GM12878 (cell line): ENCODE results near the gene IL36G. TPM values are rescaled to one million over a fixed set of nuclear protein-coding genes. Genes with fewer than 3 reads are reported as not detected.

Experiments used
- ATAC-seq: fragments of 200-7000 bp; cut with Tn5 transposase; 3 replicates; pipeline ENCODE4 v1.9.1; 2020; ENCODE audit warnings: mild to moderate bottlenecking, moderate library complexity
- BruUV-seq: library from RNA; stranded (reverse); fragments of 400-500 nt; replicated peaks from 2 replicates; lab custom pipeline; 2021; lab: Mats Ljungman, UMichigan
- CTCF ChIA-PET: fragments of 300-600 bp; sonication (Branson Sonifier 250); formaldehyde crosslinking; extraction: SDS; loops from one replicate; lab custom pipeline; 2021; ENCODE audit warnings: inconsistent platforms; lab: Yijun Ruan, JAX
- POLR2A ChIA-PET: fragments of 350-600 bp; formaldehyde crosslinking; extraction: SDS; loops from one replicate; lab custom pipeline; 2021; ENCODE audit warnings: inconsistent platforms; lab: Charles Lee
- RAD21 ChIA-PET: fragments of 300-600 bp; sonication (Branson Sonifier 250); formaldehyde crosslinking; loops from one replicate; lab custom pipeline; 2023; ENCODE audit warnings: antibody characterized with exemption; ENCODE audit not compliant: unreplicated experiment; lab: Charles Lee
- SMC1A ChIA-PET: fragments of 300-600 bp; sonication (Branson Sonifier 250); formaldehyde crosslinking; loops from one replicate; lab custom pipeline; 2023; ENCODE audit not compliant: unreplicated experiment, uncharacterized antibody; lab: Charles Lee
- DNase-seq: peaks from one replicate; pipeline ENCODE4 v3.0.0-alpha.2; 2011; ENCODE audit warnings: low read depth, low spot score
- FAIRE-seq: peaks from 3 replicates; lab custom pipeline; 2011; peaks lifted over from hg19 to GRCh38; lab: Jason Lieb, UNC
- H2AFZ ChIP-seq: 2 replicates; pipeline ENCODE4 v1.6.0; 2011; ENCODE audit warnings: low read depth, low read length, control low read depth; ENCODE audit not compliant: control insufficient read depth
- H3K27ac ChIP-seq: 2 replicates; pipeline ENCODE4 v1.5.1; 2011; ENCODE audit warnings: control low read depth; ENCODE audit not compliant: control insufficient read depth, insufficient read depth
- H3K27me3 ChIP-seq, 2 experiments: replicated peaks in 1 of 2; 2 replicates each; pipeline versions ENCODE4 v1.6.0 to v1.6.1; 2011; ENCODE audit warnings: low read length in 1 of 2; ENCODE audit not compliant: control insufficient read depth in 2 of 2, insufficient read depth in 2 of 2
- H3K36me3 ChIP-seq, 2 experiments: 2 replicates each; pipeline ENCODE4 v1.5.1; 2011; ENCODE audit warnings: low read length in 1 of 2; ENCODE audit not compliant: control insufficient read depth in 2 of 2, insufficient read depth in 2 of 2
- H3K4me1 ChIP-seq: 2 replicates; pipeline ENCODE4 v1.6.1; 2011; ENCODE audit warnings: mild to moderate bottlenecking, low read length, moderate library complexity, mixed read lengths; ENCODE audit not compliant: control insufficient read depth, insufficient read depth
- H3K4me2 ChIP-seq: 2 replicates; pipeline ENCODE4 v1.6.0; 2011; ENCODE audit warnings: control low read depth; ENCODE audit not compliant: control insufficient read depth, insufficient read depth
- H3K4me3 ChIP-seq: fragments of 200-600 bp; sonication (generic); 2 replicates; pipeline ENCODE4 v1.5.1; 2016
- H3K79me2 ChIP-seq: 2 replicates; pipeline ENCODE4 v1.6.0; 2011; ENCODE audit warnings: low read length; ENCODE audit not compliant: control insufficient read depth, insufficient read depth
- H3K9ac ChIP-seq: 2 replicates; pipeline ENCODE4 v1.8.0; 2011; ENCODE audit warnings: low read length, control low read depth, mixed read lengths; ENCODE audit not compliant: control insufficient read depth, insufficient read depth
- H3K9me3 ChIP-seq: replicated peaks from 3 replicates; pipeline ENCODE4 v1.5.1; 2011; ENCODE audit warnings: mild to moderate bottlenecking, low read length; ENCODE audit not compliant: control insufficient read depth, insufficient read depth
- H4K20me1 ChIP-seq: 2 replicates; pipeline ENCODE4 v1.6.0; 2011; ENCODE audit not compliant: control insufficient read depth, insufficient read depth
- CREM ChIP-seq: IDR thresholded peaks from 2 replicates; pipeline ENCODE4 v1.6.1; 2014; ENCODE audit warnings: antibody characterized with exemption, low read depth
- DPF2 ChIP-seq: fragments of 450-650 bp; IDR thresholded peaks from 2 replicates; pipeline ENCODE4 v1.6.1; 2017; ENCODE audit warnings: mild to moderate bottlenecking
- LARP7 ChIP-seq: fragments of 450-650 bp; IDR thresholded peaks from 2 replicates; pipeline ENCODE4 v1.6.1; 2017; ENCODE audit warnings: mild to moderate bottlenecking
- MTA3 ChIP-seq: IDR thresholded peaks from 2 replicates; pipeline ENCODE4 v1.6.1; 2012; ENCODE audit warnings: low read length, inconsistent platforms, borderline replicate concordance
- NFXL1 ChIP-seq: fragments of 450-650 bp; IDR thresholded peaks from 2 replicates; pipeline ENCODE4 v1.6.1; 2017; ENCODE audit warnings: antibody characterized with exemption, mild to moderate bottlenecking, borderline replicate concordance
- RB1 ChIP-seq: fragments of 450-650 bp; formaldehyde crosslinking; IDR thresholded peaks from 2 replicates; pipeline ENCODE4 v1.6.1; 2017; ENCODE audit warnings: mild to moderate bottlenecking, borderline replicate concordance
- RELA ChIP-seq: fragments of 450-650 bp; IDR thresholded peaks from 2 replicates; pipeline ENCODE4 v1.8.0; 2014; ENCODE audit warnings: borderline replicate concordance; ENCODE audit not compliant: partially characterized antibody
- RUNX3 ChIP-seq: IDR thresholded peaks from 2 replicates; pipeline ENCODE4 v1.6.1; 2012; ENCODE audit warnings: low read length, inconsistent platforms
- SMAD1 ChIP-seq: fragments of 450-650 bp; IDR thresholded peaks from 2 replicates; pipeline ENCODE4 v1.6.1; 2018; ENCODE audit warnings: mild to moderate bottlenecking, low read depth; ENCODE audit not compliant: partially characterized antibody
- SPI1 ChIP-seq: IDR thresholded peaks from 2 replicates; pipeline ENCODE4 v1.6.1; 2011; ENCODE audit warnings: low read depth, mild to moderate bottlenecking, low read length, moderate library complexity, borderline replicate concordance; ENCODE audit not compliant: insufficient read depth
- STAT3 ChIP-seq: IDR thresholded peaks from 2 replicates; pipeline ENCODE4 v1.6.1; 2011; ENCODE audit warnings: low read depth, low read length, improper control_type of control experiment
- TCF12 ChIP-seq: IDR thresholded peaks from 2 replicates; pipeline ENCODE4 v1.6.1; 2011; ENCODE audit warnings: low read depth, mild to moderate bottlenecking, low read length
- in situ Hi-C: fragments of 300-500 bp; cut with MboI; formaldehyde crosslinking; loops from 9 replicates; pipeline ENCODE4 v1.14.3; 2018; ENCODE audit warnings: mixed read lengths
- intact Hi-C: fragments of 100-400 bp; cut with micrococcal nuclease; formaldehyde crosslinking; loops from one replicate; pipeline ENCODE4 v1.14.2; 2022; ENCODE audit not compliant: unreplicated experiment
- polyA plus RNA-seq, 11 experiments: library from polyadenylated mRNA; depleted of rRNA in 4 of 11; unstranded in 6 of 11; stranded (reverse) in 5 of 11; fragments of >200 nt; fragmentation: Nextera tagmentation in 4 of 11; fragmentation: Illumina TruSeq in 1 of 11; extraction: Ambion mirVana in 4 of 11; extraction: Trizol in 1 of 11; gene quantifications; 1 replicate in 1 of 11; 2 replicates in 10 of 11; pipeline versions ENCODE4 v1.2.1 to v1.2.3, GENCODE V29; 2011 to 2016; ENCODE audit warnings: inconsistent platforms in 2 of 11, missing spikeins in 2 of 11, low read depth in 1 of 11
- total RNA-seq, 4 experiments: library from RNA; depleted of rRNA in 3 of 4; stranded (reverse); fragments of >200 nt in 3 of 4; fragmentation: Illumina TruSeq in 1 of 4; extraction: Trizol in 1 of 4; gene quantifications; 2 replicates each; pipeline versions ENCODE4 v1.2.1 to v1.2.3, GENCODE V29; 2013 to 2021
- TF ChIP-seq, protein P1 (sequence below): IDR thresholded peaks from 2 replicates; pipeline ENCODE4 v1.6.1; 2012; ENCODE audit warnings: low read depth, low read length, improper control_type of control experiment
- TF ChIP-seq, protein P2 (sequence below): IDR thresholded peaks from 2 replicates; pipeline ENCODE4 v1.6.1; 2012; ENCODE audit warnings: low read length, inconsistent platforms

IL36G gene
- total and polyA plus RNA-seq, 10 of the 15 experiments (the other 5 are each of a cell fraction or from before 2014, with no cell fraction given), result 0.10 TPM; not detected in 9

DNA sequence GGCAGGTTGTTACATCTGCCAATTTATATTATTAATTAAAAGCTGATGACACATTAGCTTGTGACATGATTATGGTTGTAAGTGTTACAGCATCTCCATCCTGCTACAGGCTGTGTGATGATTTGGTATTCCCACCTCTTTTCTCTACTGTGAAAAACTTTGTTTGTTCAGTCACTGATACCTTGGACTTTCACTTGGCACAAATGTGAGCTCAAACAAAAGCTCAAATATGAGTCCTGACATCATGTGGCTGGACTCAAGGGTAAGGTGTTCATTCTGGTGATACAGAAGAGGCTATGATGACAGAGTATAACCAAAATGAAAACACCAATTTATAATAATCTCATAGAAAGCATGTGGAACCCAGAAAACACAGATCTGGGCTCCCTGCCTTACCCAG, 16.0 kb downstream of the IL36G start:
- no peaks in the 10 kb centered on the region for H3K79me2 ChIP-seq
- H3K9me3 ChIP-seq, result no peaks in the 10 kb centered on the region; the same call in 1 of the 3 replicates
- H2AFZ ChIP-seq, result no peak overlapping the region
- H3K4me1 ChIP-seq, result no peaks in the 10 kb centered on the region
- H3K4me3 ChIP-seq, result no peak overlapping the region
- ChIA-PET RAD21 (no interaction called here), POLR2A (no interaction called here)
- DNase-seq, result no peak
- ATAC-seq, result no peak
- H3K27ac ChIP-seq, result no peak overlapping the region
- BruUV-seq, result no TSS peak
- H3K27me3 ChIP-seq, result no peaks in the 10 kb centered on the region
- H3K36me3 ChIP-seq, result no peaks in the 10 kb centered on the region
- intact Hi-C loops, result no loop called here
- H3K9ac ChIP-seq, result no peak overlapping the region
- TF ChIP-seq RUNX3 (no peak), STAT3 (no peak), LARP7 (no peak), SMAD1 (no peak), NFXL1 (no peak), SPI1 (no peak), RB1 (no peak), MTA3 (no peak), RELA (no peak), DPF2 (no peak), TCF12 (no peak), CREM (no peak)
- TF ChIP-seq, protein P1, sequence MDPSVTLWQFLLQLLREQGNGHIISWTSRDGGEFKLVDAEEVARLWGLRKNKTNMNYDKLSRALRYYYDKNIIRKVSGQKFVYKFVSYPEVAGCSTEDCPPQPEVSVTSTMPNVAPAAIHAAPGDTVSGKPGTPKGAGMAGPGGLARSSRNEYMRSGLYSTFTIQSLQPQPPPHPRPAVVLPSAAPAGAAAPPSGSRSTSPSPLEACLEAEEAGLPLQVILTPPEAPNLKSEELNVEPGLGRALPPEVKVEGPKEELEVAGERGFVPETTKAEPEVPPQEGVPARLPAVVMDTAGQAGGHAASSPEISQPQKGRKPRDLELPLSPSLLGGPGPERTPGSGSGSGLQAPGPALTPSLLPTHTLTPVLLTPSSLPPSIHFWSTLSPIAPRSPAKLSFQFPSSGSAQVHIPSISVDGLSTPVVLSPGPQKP, result no peak
- TF ChIP-seq, protein P2, sequence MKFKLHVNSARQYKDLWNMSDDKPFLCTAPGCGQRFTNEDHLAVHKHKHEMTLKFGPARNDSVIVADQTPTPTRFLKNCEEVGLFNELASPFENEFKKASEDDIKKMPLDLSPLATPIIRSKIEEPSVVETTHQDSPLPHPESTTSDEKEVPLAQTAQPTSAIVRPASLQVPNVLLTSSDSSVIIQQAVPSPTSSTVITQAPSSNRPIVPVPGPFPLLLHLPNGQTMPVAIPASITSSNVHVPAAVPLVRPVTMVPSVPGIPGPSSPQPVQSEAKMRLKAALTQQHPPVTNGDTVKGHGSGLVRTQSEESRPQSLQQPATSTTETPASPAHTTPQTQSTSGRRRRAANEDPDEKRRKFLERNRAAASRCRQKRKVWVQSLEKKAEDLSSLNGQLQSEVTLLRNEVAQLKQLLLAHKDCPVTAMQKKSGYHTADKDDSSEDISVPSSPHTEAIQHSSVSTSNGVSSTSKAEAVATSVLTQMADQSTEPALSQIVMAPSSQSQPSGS, result no peak
- TF ChIP-seq, all 136 proteins: peak for 0
- FAIRE-seq, result no peak
- CTCF ChIA-PET, result no interaction called here
- in situ Hi-C loops, result no loop called here
- H3K4me2 ChIP-seq, result no peak overlapping the region
- no peaks in the 10 kb centered on the region for H4K20me1 ChIP-seq
- SMC1A ChIA-PET, result no interaction called here
